ENCODE data around the gene EXTL1. TPM values are rescaled to one million over a fixed set of nuclear protein-coding genes. Genes with fewer than 3 reads are reported as not detected.
A peak's percentile ranks its signal among the peaks of the same experiment; 100 is the strongest.

Gene EXTL1
- total RNA-seq, 2 experiments from 2014 or later, result not detected

DNA sequence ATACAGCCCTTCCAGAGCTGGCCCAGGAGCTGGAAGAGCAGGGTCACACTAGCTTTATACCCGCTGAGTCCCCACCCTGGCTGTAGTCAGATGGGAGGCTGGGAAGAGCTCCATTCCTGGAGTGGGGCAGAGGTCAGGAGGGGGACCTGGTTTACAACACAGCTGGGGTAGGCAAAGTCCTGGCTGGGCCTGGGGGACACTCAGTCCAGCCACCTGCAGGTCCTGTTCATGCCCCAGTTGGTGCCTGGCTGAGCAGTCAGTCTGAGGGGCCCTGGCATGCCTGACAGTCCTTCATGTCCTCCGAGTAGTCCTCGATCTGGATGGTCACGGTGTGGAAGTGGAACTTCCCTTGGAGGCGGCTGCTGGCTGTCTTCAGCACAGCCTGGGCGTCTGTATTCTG lies 17.3 kb downstream of the EXTL1 start:
- Mint-ChIP-seq H3K4me1 (peaks cover 12% of the 10 kb centered on the region), H3K9me3 (no peaks in the 10 kb centered on the region), H3K4me3 (no peak overlapping the region), H3K36me3 (no peaks in the 10 kb centered on the region), H3K27me3 (peaks cover 16% of the 10 kb centered on the region), H3K27ac (no peak overlapping the region)
- DNase-seq, result no peak

DNA sequence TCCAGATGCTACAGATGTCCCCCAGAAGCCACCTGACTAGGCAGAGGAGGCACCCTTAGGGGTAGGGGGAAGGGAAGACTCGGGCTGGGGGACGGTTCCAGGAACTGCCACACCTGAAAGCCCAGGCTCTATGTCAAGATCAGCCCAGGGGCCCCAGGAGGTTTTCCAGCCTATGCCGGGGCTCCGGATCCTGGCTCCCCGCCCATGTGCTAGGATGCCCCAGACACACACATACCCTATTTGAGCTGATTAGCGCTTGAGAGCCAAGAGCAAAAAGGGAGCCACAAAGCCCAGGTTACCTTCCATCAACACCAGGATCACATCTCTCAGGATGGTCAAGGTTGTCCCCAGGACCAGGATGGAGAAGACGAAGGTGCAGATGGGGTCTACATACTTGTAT lies 19.8 kb downstream of the EXTL1 start:
- no peak for DNase-seq
- Mint-ChIP-seq H3K9me3 (no peaks in the 10 kb centered on the region), H3K36me3 (no peaks in the 10 kb centered on the region), H3K4me3 (no peak overlapping the region), H3K4me1 (peaks cover 5% of the 10 kb centered on the region), H3K27me3 (peaks cover 38% of the 10 kb centered on the region), H3K27ac (no peak overlapping the region)

DNA sequence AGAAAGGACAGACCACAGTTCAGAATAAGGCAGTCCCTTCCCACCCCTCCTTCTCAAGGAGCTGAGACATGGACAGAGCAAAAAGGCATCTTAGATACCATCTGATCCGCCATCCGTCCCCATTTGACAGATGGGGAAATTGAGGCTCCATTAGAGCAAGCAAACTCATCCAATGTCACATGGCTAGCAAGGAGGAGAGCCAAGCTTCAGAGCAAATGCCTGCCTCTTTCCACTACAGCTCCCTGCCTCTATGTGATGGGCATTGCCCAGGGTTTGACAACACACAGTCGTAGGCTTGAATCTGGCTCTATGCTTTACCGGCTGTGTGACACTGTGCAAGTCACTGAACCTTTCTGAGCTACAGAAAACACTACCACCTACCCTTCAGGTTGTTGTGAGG lies 20.4 kb downstream of the EXTL1 start:
- Mint-ChIP-seq H3K9me3 (no peaks in the 10 kb centered on the region), H3K4me1 (peaks cover 2% of the 10 kb centered on the region), H3K27ac (no peak overlapping the region), H3K4me3 (no peak overlapping the region), H3K36me3 (no peaks in the 10 kb centered on the region), H3K27me3 (peaks cover 43% of the 10 kb centered on the region)
- DNase-seq, result no peak

DNA sequence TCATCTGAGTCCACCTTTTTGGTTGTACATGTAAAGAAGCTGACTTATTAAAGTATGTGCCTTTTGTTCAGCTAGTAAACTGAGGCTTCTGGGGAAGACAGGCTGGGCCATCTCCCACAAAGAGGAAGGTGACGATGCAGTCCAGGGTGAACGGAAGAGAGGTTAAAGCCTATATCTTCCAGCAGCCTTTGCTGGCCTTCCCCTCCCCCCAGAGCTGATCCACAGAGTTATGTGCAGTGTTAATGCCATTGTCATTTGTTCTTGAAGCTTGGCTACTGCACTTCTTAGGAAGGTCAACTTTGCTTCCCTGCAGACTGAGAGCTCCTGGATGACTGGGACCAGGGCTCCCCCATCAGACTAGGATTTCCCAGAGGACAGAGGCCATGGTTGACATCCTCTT lies 22.2 kb downstream of the EXTL1 start:
- Mint-ChIP-seq H3K36me3 (no peaks in the 10 kb centered on the region), H3K27me3 (peaks cover 61% of the 10 kb centered on the region), H3K9me3 (no peaks in the 10 kb centered on the region), H3K4me1 (peaks cover 2% of the 10 kb centered on the region), H3K4me3 (no peak overlapping the region), H3K27ac (no peak overlapping the region)
- no peak for DNase-seq

DNA sequence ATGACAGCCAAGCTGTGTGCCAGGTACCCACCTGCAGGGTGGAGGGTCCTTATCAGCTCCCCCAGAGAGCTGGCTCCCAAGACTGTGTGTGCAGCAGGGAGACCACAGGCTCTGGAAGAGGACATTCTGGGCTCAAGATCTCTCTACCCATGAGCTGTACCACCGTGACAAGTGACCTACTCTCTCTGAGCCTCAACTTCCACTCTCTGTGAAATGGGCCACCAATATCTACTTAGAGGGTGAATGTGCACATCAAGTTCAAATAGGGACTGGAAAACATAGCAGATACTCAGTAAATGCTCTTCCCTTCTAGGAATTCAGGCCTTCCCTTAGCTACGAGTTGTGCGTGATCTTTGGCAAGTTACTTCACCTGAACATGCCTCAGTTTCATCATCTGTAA lies 22.8 kb downstream of the EXTL1 start:
- no peak overlapping the region for H3K27ac Mint-ChIP-seq
- peaks cover 2% of the 10 kb centered on the region for H3K4me1 Mint-ChIP-seq
- peaks cover 68% of the 10 kb centered on the region for H3K27me3 Mint-ChIP-seq
- no peak overlapping the region for H3K4me3 Mint-ChIP-seq
- no peak for DNase-seq
- no peaks in the 10 kb centered on the region for H3K9me3 Mint-ChIP-seq
- H3K36me3 Mint-ChIP-seq, result no peaks in the 10 kb centered on the region

DNA sequence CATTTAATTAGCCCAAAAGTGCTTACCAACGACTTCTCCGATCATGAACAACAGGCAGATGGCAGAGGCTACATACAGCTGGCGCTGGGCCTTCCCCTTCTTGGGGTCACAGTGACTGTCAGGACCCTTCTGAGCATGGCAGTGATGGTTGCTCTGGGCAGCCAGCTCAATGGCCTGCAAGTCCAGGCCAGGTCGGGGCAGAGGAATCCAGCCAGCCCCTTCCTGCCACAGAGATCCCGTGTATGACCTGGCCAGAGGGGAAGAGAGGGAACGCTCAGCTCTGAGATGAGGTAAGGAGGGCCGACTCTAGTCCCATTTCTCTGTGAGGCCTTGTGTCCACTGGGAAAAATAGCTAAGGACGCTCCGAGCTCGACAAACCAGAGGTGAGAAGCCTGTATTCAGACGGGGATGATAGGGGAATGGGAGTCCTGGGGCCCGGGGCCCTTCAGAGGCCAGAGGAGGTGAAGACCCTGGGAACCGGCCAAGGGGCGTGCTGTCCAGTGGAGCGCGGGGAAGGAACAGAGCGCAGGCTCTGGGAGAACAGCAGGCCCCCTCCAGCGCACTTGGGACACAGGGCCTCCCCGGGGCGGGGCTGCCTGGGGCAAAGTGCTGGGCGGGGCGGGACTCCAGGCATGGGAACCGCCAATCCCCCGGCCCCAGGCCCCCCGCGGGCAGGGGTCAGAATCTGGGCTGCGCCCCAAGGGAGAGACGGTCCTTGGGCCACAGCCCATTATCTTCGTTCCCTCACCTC lies 23.6 kb downstream of the EXTL1 start:
- H3K9me3 Mint-ChIP-seq, result no peaks in the 10 kb centered on the region
- no peaks in the 10 kb centered on the region for H3K36me3 Mint-ChIP-seq
- peak overlapping the region; percentile 8 for H3K4me3 Mint-ChIP-seq
- peaks cover 2% of the 10 kb centered on the region for H3K4me1 Mint-ChIP-seq
- H3K27me3 Mint-ChIP-seq, result peaks cover 74% of the 10 kb centered on the region
- H3K27ac Mint-ChIP-seq, result no peak overlapping the region
- no peak for DNase-seq

DNA sequence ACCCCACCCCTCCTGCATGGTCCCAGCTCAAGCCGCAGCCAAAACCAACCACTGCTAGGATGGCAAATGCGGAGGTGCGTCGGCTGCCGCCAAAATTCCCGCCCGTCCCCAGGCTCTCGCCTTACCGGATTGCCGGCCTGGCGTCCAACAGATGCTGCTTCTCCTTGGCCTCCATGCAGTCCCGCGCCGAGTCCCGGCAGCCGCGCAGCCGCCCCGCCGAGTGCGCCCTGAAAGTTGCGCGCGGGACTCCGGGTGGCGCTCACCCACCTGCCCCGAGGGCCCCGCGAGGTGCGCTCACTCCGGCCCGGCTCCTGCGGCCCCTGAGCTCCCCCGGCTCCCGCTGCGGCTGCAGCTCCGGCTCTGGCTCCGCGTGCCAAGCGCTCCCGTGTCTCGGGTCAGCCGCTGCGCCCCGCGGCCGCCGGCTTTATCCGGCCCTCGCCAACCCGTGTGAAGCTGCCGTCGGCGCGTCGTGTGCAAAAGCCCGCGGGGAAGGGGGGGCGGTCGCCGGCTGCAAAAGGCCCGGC lies 24.2 kb downstream of the EXTL1 start, which contains the start of gene SLC30A2:
SLC30A2 (minus strand) TSS at position 397 of the 524 bp plus-strand sequence; CDS start at position 175, 222 bp downstream.
- peak; percentile 12 for DNase-seq
- no peaks in the 10 kb centered on the region for H3K9me3 Mint-ChIP-seq

DNA sequence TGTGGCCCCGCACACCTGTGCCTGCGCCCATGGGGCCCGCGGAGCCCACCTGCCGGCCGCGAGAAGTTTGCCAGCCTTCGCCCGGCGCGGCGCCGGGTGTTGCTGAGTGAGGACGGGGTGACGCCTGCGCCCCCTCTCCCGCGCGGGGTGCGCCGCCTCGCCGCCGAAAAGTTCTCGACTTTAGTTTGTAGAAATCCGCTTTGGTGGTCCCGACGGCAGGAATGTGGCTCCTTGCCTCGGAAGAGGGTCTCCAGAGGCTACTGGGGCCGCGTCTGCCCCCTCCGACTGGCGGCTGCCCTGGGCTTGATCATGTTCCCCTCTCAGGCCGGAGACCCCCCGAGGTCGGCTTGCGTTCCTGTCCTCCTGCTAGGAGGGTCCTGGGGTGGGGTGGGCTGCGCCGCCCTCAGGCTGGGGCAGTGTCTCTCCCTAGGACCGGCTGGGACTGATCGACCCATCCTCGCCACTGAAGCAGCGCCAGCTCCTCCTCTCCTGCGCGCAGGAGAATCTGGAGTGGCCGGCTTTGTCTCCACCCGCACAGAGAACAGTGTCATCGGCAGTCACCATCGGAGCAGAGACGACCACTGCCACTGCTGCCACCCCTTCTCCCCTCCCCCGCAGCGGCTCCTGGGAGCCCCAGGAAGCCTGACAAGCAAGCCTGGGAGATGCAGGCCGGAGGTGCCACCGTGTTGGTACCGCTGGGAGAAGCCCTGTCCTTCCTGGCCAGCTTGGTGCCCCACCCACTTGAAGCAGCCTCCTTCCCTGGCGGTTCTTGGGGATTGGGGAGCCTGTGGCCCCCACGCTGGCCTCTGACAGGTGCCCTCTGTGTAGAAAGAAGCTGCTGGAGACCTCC lies 24.9 kb downstream of the EXTL1 start:
- no peak overlapping the region for H3K4me3 Mint-ChIP-seq
- H3K9me3 Mint-ChIP-seq, result no peaks in the 10 kb centered on the region
- no peaks in the 10 kb centered on the region for H3K36me3 Mint-ChIP-seq
- H3K4me1 Mint-ChIP-seq, result peaks cover 2% of the 10 kb centered on the region
- no peak for DNase-seq
- peaks cover 83% of the 10 kb centered on the region for H3K27me3 Mint-ChIP-seq
- H3K27ac Mint-ChIP-seq, result no peak overlapping the region

More for the DNA sequence above, 24.2 kb downstream of the EXTL1 start, which contains the start of gene SLC30A2:
- no peak within 1 kb of the TSS for H3K27ac Mint-ChIP-seq
- peaks cover 2% of the 10 kb centered on the region for H3K4me1 Mint-ChIP-seq
- H3K36me3 Mint-ChIP-seq, result no peaks in the 10 kb centered on the region
- peak within 1 kb of the TSS; percentile 8 for H3K4me3 Mint-ChIP-seq
- H3K27me3 Mint-ChIP-seq, result peaks cover 81% of the 10 kb centered on the region

DNA sequence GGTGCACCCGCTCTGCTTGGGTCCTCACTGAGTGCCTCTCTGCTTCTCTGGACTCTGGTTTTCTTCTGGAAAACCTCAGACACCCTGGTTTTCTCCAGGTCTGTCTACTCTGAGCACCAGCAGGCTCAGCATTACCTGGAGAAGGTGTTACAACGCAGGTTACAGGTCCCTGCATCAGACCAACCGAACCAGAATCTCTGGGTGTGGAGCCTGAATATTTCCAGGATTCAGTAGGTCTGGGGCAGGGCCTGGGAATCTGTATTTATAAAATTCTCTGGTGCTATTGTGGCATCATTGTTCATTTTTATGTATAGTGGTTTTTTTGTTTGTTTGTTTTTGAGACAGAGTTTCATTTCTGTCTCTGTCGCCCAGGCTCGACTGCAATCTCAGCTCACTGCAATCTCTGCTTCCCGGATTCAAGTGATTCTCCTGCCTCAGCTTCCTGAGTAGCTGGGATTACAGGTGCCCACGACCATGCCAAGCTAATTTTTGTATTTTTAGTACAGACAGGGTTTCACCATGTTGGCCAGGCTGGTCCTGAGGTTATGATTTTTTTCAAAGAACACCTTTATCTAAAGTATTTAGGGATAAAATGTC lies 25.8 kb downstream of the EXTL1 start:
- H3K4me3 Mint-ChIP-seq, result no peak overlapping the region
- no peaks in the 10 kb centered on the region for H3K9me3 Mint-ChIP-seq
- DNase-seq, result no peak
- no peaks in the 10 kb centered on the region for H3K36me3 Mint-ChIP-seq
- H3K4me1 Mint-ChIP-seq, result peaks cover 2% of the 10 kb centered on the region
- peaks cover 86% of the 10 kb centered on the region for H3K27me3 Mint-ChIP-seq
- no peak overlapping the region for H3K27ac Mint-ChIP-seq

DNA sequence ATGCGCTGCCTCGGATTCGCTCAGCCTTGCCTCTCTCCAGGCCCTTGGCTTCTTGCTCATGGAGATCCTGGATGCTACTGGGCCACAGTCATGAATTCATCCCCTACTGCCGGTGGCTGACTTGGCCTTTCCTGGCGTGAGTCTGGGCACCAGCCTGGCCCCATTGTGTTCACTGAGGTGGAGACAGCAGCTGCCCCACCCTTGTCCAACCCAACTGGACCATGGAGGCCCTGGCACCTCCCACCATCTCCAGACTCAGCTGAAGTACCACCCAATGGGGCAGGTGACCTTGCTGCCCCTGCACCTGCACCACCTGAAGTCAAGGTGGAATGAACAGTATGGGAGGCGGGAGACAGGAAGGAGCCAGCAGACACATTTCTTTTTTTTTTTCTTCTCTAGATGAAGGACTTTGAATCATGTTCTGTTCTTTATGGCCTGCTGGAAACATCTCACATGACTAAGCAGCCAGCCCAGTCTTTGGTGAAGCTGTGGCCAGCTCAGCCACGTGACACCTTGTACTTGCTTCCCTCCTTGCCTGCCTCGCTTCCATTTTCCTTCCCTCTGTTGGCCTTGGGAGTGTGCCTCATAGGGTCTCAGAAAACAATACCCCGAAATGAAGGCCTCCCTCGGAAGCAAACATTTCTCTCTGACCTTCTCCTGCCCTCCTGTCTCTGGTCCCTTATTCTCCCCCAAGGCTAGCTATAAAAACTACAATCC lies 28.1 kb downstream of the EXTL1 start:
- H3K27ac Mint-ChIP-seq, result no peak overlapping the region
- no peak for DNase-seq
- no peak overlapping the region for H3K4me3 Mint-ChIP-seq

DNA sequence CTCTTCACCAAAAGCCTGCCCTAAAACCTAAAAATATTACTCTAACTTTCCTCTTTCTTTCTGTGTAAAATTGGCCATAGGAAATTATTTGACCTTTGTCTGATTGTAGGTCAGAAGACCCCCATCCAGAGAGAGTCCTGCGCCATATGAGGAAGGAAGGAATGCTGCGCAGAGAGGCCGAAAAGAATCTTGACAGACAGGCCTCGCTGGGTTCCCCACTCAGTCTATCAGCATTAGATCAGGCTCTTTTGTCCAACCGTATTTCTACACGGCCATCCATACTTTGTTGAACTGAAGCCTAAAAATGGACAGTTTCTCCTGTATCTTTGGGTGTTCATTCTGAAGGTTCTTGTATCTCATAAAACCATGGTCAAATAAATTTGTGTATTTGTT lies 28.7 kb downstream of the EXTL1 start:
- H3K4me3 Mint-ChIP-seq, result no peak overlapping the region
- H3K4me1 Mint-ChIP-seq, result peaks cover under 1% of the 10 kb centered on the region
- H3K27ac Mint-ChIP-seq, result no peak overlapping the region
- DNase-seq, result no peak
- no peaks in the 10 kb centered on the region for H3K9me3 Mint-ChIP-seq
- H3K36me3 Mint-ChIP-seq, result no peaks in the 10 kb centered on the region
- peaks cover 75% of the 10 kb centered on the region for H3K27me3 Mint-ChIP-seq

More for the DNA sequence above, 28.1 kb downstream of the EXTL1 start:
- H3K9me3 Mint-ChIP-seq, result no peaks in the 10 kb centered on the region
- peaks cover 78% of the 10 kb centered on the region for H3K27me3 Mint-ChIP-seq
- no peaks in the 10 kb centered on the region for H3K36me3 Mint-ChIP-seq
- H3K4me1 Mint-ChIP-seq, result peaks cover 2% of the 10 kb centered on the region

DNA sequence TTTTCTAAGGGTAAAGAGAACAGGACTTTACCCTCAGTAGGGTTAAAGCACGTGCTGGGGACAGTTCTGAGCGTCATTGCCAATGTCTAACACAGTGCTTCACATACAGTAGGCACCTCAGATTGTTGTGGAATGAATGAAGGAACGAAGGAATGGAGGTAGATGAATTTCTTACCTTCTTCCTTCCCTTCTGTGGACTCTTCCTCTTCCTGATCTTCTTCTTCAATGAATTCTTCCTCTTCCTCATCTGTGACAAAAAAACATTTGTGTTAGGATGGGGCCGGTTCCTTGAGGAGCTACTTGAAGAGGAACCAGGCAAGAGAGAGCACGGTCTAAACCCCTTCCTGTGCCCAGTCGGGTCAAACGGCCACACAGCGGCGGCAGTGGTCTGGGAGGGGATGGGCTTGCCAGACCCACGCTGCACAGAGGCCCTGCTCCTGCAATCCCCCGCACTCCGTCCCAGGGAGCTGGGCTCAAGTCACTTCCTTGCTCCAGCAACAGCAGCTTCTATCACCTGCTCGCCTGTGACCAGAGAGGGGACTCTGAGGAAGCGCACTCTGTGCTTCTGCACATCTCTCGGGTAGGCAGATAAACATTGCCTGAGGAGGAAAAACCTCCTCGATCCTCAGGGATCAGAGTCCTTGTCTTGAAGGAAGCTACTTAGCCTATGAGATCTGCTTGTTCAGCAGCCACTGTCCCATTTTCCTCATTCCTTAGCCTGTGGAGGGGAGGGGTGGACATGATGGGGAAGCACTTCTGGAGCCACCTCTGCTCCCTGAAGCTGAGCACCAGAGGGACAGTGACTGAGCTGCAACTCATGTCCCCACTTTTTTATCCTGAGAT lies 32.4 kb downstream of the EXTL1 start:
- Mint-ChIP-seq H3K4me3 (no peak overlapping the region), H3K9me3 (no peaks in the 10 kb centered on the region), H3K4me1 (no peaks in the 10 kb centered on the region), H3K36me3 (no peaks in the 10 kb centered on the region), H3K27me3 (peaks cover 46% of the 10 kb centered on the region), H3K27ac (no peak overlapping the region)
- no peak for DNase-seq

DNA sequence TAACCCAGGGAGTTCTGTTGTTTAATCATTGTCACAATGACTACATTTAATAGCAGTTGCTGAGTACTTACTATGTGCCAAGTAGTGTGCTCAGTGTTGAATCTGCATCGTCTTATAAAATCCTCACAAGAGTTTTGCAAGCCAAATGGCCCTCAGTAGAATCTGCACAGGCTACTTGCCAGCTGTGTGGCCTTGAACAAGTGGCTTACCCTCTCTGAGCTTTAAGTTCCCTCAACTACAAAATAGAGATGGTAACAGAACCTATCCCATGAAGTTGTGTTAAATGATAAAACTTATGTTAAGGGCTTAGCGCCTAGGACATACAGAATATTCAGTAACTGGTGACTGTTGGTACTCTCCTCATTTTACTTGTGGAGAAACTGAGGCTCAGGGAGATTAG lies 33.5 kb downstream of the EXTL1 start:
- DNase-seq, result no peak
- no peaks in the 10 kb centered on the region for H3K36me3 Mint-ChIP-seq
- no peaks in the 10 kb centered on the region for H3K9me3 Mint-ChIP-seq
- no peak overlapping the region for H3K4me3 Mint-ChIP-seq
- H3K27me3 Mint-ChIP-seq, result peaks cover 42% of the 10 kb centered on the region
- H3K4me1 Mint-ChIP-seq, result no peaks in the 10 kb centered on the region
- no peak overlapping the region for H3K27ac Mint-ChIP-seq

DNA sequence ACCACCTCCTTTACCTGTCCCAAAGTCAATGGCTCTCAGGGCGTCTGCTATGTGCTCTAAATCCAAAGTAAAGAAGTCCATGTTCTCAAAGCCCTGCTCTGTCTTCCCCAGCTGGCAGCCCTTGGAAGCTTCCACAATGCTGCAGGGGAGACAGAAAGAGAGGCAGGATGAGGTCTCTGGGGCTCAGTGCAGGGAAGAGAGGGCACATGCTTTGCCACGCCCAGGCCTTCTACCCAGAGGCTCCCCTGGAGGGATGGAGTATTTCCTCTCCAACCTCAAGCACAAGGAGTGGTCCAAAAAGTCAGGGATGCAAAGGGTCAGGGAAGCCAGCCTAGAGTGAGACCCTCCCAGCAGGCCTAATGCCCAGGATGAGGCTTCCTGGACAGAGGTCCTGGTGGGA lies 35.6 kb downstream of the EXTL1 start:
- DNase-seq, result no peak
- H3K9me3 Mint-ChIP-seq, result no peaks in the 10 kb centered on the region
- H3K27me3 Mint-ChIP-seq, result peaks cover 35% of the 10 kb centered on the region
- H3K36me3 Mint-ChIP-seq, result no peaks in the 10 kb centered on the region
- H3K4me1 Mint-ChIP-seq, result no peaks in the 10 kb centered on the region
- H3K27ac Mint-ChIP-seq, result no peak overlapping the region
- no peak overlapping the region for H3K4me3 Mint-ChIP-seq

All from activated naive CD8-positive, alpha-beta T cell treated with anti-CD3 and anti-CD28 coated beads for 36 hours (primary cell).